ENCODE measurements around the gene SPSB1.
A peak's percentile ranks its signal among the peaks of the same experiment; 100 is the strongest.

- TF ChIP-seq TCF12 (IDR thresholded peaks at IDR 0.05; ENCODE audit: low read depth) (no peak), ZBTB7A (IDR thresholded peaks at IDR 0.05; ENCODE audit: low read depth) (peak; percentile 57; the same call in 1 of the 2 replicates), CEBPB (IDR thresholded peaks at IDR 0.05) (no peak), TAF1 (IDR thresholded peaks at IDR 0.05; ENCODE audit: low read depth) (no peak), MAX (IDR thresholded peaks at IDR 0.05) (no peak), REST (IDR thresholded peaks at IDR 0.05; ENCODE audit: low read depth) (no peak), EP300 (IDR thresholded peaks at IDR 0.05; ENCODE audit: borderline replicate concordance) (no peak), EGR1 (IDR thresholded peaks at IDR 0.05) (no peak), RAD21 (IDR thresholded peaks at IDR 0.05; ENCODE audit: low read depth) (no peak), CREB1 (IDR thresholded peaks at IDR 0.05; ENCODE audit: low read depth) (no peak), USF1 (IDR thresholded peaks at IDR 0.05) (no peak)
Measured at GRCh38 chr1:9293241-9293532, 493 bp downstream of the SPSB1 start.
